ENCODE measurements around the gene HIGD1C.
"Not testable (repeated sequence)": the region's sequence is repeated elsewhere in the genome, so short reads cannot be mapped to it uniquely, and the experiment has no call there.

The HIGD1C gene

DNA sequence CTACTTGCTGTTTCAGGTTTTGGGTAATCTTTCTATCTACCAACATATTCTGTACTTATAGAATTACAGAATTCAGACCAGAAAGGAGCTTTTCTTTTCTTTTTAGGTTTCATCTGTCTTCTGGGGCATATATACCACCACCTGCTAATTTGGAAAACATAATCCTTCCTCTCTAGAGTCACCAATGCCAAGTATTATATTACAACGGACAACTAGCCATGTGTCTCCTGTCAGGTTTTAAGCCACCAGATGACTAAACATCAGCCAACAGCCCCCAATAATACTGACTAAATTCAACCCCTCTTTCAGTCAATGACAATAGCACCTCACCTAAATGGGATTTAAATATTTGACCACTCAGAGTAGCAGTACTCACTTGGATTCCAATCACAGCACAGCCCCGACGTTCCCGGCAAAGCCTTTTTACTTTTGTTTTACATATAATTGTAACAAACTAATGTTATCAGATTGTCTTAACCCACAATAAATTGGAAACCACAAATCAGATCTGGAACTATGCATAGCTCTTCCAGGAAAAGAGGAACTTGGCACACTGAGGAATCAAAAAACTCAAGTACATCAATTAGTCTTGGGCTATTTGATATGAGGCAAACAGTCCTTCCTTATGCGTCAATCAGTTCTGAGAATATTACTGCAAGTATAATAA is 60.4 kb downstream of the HIGD1C start:
- intact Hi-C loops (cut with DNase I), result no loop called here
- DNase-seq, result no peak

DNA sequence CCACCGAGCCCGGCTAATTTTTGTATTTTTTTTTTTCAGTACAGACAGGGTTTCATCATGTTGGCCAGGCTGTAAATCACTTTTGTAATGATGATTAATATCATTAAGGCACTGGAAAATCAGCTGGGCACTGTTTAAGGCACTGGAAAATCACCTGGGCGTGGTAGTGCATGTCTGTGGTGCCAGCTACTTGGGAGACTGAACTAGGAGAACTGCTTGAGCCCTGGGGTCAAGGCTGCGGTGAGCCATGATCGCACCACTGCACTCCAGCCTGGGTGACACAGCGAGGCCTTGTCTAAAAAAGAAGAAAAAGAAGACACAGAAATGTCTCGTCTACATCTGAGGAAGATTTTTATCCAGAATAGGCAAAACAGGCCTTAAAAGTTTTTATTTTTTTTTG is 61.1 kb downstream of the HIGD1C start:
- intact Hi-C loops (cut with DNase I), result no loop called here
- no peak for DNase-seq

DNA sequence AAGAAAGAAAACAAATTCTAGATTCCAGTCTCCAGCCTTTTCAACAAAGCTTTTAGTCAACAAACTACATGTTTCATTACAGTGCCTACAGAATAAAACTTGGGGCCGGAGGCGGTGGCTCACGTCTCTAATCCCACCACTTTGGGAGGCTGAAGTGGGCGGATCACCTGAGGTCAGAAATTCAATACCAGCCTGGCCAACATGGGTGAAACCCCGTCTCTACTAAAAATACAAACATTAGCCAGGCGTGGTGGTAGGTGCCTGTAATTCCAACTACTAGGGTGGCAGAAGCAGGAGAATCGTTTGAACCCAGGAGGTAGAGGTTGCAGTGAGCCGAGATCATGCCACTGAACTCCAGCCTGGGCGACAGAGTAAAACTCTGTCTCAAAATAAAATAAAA is 62.1 kb downstream of the HIGD1C start:
- DNase-seq; intact Hi-C loops (cut with DNase I): not testable (repeated sequence)

DNA sequence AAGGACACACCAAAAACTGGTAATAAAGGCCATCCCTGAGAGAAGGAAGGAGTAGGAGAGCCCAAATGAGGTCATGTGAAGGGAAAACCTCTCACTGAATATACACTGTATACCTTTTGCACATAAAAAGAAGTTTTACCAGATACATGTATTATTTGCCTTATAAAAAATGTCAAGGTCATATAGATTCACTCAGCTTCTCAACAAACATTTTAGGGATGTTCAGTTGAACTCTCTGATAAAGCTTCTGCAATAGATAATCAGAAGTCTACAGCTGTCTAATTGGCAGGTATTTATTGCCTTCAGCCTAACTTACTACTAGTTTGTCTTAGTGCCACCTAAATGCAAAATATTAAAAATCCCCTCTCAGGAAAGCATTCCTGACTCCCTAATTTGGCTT is 65.1 kb downstream of the HIGD1C start:
- no peak for DNase-seq
- intact Hi-C loops (cut with DNase I), result no loop called here

DNA sequence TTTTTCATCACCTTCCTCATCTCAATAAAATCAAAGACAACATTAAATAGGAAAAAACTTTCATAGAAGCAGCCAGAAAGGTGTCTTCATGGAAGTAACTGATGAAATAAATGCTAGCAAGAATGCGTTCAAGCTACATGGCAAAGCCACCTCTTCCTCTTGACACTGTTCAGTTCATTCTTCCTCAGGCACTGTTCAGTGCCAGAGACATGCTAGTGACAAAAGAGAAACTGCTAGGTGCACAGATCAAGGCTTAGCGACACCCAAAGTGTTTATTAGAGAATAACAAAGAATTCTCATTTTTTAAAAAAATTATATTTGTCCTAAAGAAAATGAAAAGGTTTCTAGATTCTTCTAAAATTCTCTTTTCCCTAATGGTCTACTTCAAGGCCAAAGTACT is 66.6 kb downstream of the HIGD1C start:
- intact Hi-C loops (cut with DNase I), result no loop called here
- no peak for DNase-seq

DNA sequence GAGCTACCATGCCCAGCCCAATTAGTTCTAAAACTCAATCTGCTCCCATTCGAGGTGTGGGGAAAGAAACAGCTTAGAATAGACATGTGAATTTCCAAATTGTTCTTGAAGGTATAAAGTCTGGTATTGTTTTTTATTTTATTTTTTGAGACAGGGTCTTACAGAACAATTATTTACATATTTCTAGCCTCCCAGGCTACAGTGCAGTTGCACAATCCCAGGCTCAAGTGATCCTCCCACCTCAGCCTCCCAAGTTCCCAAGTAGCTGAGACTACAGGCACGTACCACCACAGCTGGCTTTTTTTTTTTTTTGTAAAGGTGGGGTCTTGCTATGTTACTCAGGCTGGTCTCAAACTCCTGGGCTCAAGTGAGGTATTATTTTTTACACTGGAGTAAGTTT is 67.6 kb downstream of the HIGD1C start:
- intact Hi-C loops (cut with DNase I), result no loop called here

More for the DNA sequence above, 67.6 kb downstream of the HIGD1C start:
- no peak for DNase-seq

Measured in posterior cingulate gyrus (tissue), 11 donors.